Measurements from ENCODE around the gene PDZK1IP1.

Gene PDZK1IP1

GRCh38 chr1:47137925-47138615 is 51.8 kb downstream of the PDZK1IP1 start:
- DNase-seq (ENCODE audit: low read depth, low spot score) = no peak

DNA sequence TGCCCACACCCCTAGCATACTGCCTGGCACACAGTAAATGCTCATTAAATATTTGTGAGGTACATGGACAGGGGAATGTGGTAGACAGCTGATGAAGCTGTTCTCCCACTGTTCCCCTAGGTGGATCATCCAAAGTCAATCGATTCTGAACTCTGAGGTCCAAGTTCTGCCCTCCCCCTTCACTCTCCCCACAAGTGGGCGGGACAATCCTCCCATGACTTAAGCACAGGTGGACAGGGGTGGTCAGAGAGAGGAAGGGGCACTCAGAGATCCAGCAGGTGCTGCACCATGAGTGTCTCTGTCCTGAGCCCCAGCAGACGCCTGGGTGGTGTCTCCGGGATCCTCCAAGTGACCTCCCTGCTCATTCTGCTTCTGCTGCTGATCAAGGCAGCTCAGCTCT is 52.6 kb downstream of the PDZK1IP1 start, which contains the start of gene CYP4A22:
CYP4A22 (plus strand) TSS at position 244 of the 400 bp plus-strand sequence; CDS start at position 289, 45 bp downstream.
- no peak for DNase-seq (ENCODE audit: low read depth, low spot score)
